ENCODE data around the gene ARL6IP6.
"Not testable (repeated sequence)": the region's sequence is repeated elsewhere in the genome, so short reads cannot be mapped to it uniquely, and the experiment has no call there.

ARL6IP6 gene

DNA sequence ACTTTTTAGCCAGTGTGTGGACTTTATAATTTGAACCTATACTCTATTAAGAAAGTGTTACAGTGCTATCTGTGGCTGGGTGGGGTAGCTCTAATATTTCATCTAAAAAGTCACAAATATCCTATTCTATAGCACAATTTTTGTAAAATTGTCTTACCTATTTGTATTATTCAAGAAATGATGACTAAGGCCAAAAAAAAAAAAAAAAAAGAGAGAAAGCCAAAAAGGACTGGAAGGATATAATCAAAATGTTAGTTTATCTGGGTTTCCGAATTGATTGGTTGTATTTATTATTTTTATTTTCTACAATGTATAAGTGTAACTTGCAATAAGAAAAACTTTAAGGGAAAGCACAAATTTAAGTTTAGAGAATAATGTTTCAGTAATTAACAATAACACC lies 5.5 kb downstream of the ARL6IP6 start:
- DNase-seq: no peak

- peak; percentile 29 for DNase-seq
Measured at GRCh38 chr2:152729844-152730243, 11.4 kb downstream of the ARL6IP6 start.

GRCh38 chr2:152730591-152731333 lies 12.3 kb downstream of the ARL6IP6 start:
- peak; percentile 72 for DNase-seq

GRCh38 chr2:152737509-152737908 lies 19.1 kb downstream of the ARL6IP6 start:
- not testable (repeated sequence) for DNase-seq

DNA sequence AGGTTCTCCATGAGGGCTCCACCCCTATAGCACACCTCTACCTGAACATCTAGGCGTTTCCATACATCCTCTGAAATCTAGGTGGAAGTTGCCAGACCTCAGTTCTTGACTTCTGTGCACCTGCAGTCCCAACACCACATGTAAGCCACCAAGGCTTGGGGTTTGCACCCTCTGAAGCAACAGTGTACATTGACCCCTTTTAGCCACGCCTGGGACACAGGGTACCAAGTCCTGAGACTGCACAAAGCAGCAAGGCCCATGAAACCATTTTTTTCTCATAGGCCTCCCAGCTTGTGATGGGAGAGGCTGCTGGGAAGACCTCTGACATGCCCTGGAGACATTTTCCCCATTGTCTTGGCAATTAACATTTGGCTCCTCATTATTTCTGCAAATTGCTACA lies 20.0 kb downstream of the ARL6IP6 start:
- no peak for DNase-seq

GRCh38 chr2:152739705-152740104 lies 21.3 kb downstream of the ARL6IP6 start:
- DNase-seq: not testable (repeated sequence)

DNA sequence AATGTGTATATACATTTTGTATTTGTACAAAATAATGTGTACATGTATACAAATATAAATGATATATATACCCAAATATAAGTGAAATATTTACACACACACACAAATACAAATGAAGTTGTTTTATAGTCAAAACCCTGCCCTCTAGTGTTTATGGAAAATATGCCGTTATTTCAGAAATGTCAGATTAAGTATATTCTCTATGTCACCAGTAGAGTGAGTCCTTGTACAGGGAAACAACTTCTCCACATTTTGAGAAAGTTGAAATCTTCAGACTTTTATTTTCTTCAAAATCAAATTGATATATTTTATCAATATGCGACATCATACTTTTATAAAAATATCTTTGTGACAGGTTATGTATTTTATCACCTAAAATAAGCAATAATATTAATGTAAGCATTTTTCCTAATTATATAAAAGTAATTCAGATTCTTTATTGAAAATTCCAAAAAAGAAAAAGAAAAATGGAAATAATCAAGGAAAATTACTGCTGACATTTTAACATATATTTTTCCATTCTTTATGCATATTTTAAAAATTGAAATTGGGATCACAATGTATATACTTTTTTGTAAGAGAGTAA lies 22.4 kb downstream of the ARL6IP6 start:
- peak; percentile 69 for DNase-seq

GRCh38 chr2:152743002-152743401 lies 24.6 kb downstream of the ARL6IP6 start:
- DNase-seq: peak; percentile 6

GRCh38 chr2:152747751-152748150 lies 29.3 kb downstream of the ARL6IP6 start:
- DNase-seq: not testable (repeated sequence)

DNA sequence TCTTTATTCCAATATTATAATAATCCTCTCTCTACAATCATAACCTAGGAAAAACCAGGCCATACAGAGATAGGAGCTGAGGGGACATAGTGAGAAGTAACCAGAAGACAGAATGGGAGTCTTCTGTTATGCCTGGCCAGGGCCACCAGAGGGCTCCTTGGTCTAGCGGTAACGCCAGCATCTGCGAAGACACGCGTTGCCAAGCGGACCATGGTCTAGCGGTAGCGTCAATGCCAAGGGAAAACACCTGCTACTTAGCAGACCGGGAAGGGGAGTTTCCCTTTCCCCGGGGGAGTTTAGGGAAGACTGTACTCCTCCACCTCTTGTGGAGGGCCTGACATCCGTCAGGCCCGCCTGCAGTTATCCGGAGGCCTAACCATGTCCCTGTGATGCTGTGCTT lies 36.6 kb downstream of the ARL6IP6 start:
- DNase-seq: no peak

- no peak for DNase-seq
Measured at GRCh38 chr2:152759290-152760072, 41.1 kb downstream of the ARL6IP6 start.

DNA sequence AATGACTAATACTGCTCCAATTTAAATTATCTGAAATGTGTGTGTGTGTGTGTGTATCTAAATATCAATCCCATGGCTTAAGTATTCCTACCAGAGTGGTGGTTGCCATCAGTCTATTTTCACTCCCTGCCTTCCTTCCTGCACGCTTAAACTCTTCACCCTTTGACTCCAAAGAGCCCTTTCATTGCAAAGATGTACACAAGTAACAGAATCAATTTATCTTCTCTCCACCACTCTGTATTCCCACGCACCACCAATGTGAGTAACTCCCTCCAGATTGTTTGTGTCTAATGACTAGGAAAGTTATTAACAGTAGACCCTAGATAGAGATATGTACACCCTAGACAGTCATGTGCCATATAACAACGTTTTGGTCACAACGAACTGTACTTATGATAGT lies 42.8 kb downstream of the ARL6IP6 start:
- no peak for DNase-seq

GRCh38 chr2:152762202-152762601 lies 43.8 kb downstream of the ARL6IP6 start:
- DNase-seq: no peak

GRCh38 chr2:152763208-152763607 lies 44.8 kb downstream of the ARL6IP6 start:
- DNase-seq: not testable (repeated sequence)

GRCh38 chr2:152763651-152764050 lies 45.2 kb downstream of the ARL6IP6 start:
- DNase-seq: no peak

- DNase-seq: no peak
Measured at GRCh38 chr2:152766928-152767327, 48.5 kb downstream of the ARL6IP6 start.

- DNase-seq: no peak
Measured at GRCh38 chr2:152781175-152781574, 62.8 kb downstream of the ARL6IP6 start.

DNA sequence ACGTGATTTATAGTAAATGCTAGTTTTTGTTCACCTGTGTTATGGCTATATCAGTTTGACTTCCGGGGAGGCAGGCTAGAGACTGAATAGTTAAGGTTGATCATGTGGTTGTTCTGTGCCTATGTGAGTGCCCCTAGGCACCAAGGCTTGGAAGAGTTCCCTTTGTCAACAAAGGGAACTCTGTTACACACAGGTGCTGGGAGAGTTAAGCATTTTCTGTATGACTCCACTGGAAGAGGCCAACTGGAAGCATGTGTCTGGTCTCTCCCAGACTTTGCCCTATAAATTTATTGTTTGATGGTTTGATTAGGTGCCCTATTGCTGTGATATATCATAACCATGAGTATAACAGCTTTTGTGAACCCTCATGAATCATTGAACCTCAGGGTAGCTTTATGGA lies 63.8 kb downstream of the ARL6IP6 start:
- DNase-seq: no peak

DNA sequence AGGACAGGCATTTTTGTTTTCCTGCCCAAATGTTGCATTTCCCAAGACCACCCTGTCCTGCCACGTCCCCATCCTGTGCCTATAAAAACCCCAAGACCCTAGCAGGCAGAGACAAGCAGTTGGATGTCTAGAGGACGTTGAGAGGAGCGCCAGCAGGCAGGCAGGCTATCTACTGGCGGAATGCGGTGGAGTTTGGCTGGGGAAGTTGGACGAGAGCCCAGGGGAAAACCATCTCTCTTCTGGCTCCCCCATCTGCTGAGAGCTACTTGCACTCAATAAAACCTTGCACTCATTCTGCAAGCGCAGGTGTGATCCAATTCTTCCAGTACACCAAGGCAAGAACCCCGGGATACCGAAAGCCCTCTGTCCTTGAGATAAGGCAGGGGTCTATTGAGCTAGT lies 72.5 kb downstream of the ARL6IP6 start:
- DNase-seq: no peak

- no peak for DNase-seq
Measured at GRCh38 chr2:152791979-152792378, 73.6 kb downstream of the ARL6IP6 start.

GRCh38 chr2:152792974-152793373 lies 74.6 kb downstream of the ARL6IP6 start:
- no peak for DNase-seq

DNA sequence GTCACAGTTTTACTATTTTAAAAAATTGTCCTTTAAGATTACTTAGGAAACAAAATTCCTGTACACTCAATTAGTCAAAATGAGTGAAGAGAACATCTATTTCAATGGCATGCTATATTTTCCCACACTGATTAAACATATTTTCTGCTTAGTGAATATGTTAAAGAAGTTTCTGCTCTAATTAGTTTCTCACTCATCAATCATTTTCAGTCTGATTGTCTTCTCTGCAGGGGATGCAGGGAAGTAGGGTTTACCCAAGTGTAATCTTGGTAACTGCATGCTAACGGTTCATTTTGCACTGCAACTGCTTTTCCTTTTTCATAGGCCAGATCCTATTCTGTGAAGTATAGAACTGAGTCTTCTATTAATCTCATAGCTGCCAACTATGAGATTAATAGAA lies 78.5 kb downstream of the ARL6IP6 start:
- DNase-seq: no peak

DNA sequence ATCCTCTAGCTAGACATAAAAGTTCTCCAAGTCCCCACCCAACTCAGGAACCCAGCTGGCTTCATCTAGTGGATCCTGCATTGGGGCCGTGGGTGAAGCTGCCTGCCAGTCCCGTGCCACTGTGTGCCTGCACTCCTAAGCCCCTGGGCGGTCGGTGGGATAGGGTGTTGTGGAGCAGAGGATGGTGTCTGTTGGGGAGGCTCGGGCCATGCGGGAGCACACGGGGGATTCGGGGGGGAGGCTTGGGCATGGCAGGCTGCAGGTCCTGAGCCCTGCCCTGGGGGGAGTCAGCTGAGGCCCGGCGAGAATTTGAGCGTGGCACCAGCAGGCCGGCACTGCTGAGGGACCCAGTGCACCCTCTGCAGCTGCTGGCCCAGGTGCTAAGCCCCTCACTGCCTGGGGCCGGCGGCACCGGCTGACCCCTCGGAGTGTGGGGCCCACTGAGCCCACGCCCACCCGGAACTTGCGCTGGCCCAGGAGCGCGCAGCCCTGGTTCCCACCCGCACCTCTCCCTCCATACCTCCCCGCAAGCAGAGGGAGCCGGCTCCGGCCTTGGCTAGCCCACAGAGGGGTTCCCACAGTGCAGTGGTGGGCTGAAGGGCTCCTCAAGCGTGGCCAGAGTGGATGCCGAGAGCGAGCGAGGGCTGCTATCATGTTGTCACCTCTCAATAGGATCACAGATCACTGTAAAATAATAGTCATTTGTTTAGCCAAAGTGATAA lies 86.4 kb downstream of the ARL6IP6 start:
- no peak for DNase-seq

Measured in CD4-positive, alpha-beta T cell treated with Interleukin-10 for 1 hour (primary cell).